Mucosa of gallbladder (tissue), 1 donor: Measurements from ENCODE around the gene RASA4B. TPM values are rescaled to one million over a fixed set of nuclear protein-coding genes. Genes with fewer than 3 reads are reported as not detected.
"Not testable (repeated sequence)": the region's sequence is repeated elsewhere in the genome, so short reads cannot be mapped to it uniquely, and the experiment has no call there.

ENCODE experiments used
- DNase-seq: peaks from one replicate; pipeline ENCODE4 v3.0.0-alpha.2; 2020; ENCODE audit warnings: low spot score
- total RNA-seq: library from RNA; stranded (reverse); gene quantifications from one replicate; pipeline ENCODE4 v1.2.1, GENCODE V29; 2021
- donor health status: DM: no; HTN: no; CAD: no.

The RASA4B gene
- total RNA-seq, 1 donor from 2014 or later = 24.7 TPM

DNA sequence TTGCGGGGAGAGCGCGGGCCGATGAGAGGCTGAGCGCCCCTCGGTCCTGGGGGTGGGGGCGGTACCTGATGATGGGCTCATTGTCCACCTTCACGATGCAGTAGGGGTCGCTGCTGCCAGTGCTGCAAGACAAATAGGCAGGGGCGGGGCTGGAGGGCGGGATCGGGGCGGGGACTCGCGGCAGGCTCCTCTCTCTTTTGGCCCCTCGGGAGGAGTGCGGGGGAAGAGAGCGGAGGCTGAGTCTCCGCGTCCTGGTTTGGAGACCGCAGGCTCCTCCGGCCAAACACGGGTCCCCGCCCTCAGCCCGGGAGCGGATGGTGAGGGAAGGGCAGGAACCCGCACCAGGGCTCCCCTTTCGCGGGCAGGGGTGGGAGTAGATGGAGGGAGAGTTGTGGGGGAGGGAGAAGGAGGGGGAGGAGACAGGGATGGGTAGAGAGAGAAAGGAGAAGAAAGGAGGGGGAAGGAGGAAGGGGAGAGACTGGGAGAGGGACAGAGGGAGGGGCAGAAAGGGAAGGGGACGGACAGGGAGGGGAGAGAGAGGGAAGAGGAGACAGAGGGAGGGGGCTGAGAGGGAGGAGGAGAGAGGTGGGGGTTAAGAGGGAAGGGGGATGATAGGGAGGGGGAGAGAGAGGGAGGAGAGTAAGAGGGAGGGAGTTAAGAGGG, 5.6 kb downstream of the RASA4B start:
- not testable (repeated sequence) for DNase-seq

DNA sequence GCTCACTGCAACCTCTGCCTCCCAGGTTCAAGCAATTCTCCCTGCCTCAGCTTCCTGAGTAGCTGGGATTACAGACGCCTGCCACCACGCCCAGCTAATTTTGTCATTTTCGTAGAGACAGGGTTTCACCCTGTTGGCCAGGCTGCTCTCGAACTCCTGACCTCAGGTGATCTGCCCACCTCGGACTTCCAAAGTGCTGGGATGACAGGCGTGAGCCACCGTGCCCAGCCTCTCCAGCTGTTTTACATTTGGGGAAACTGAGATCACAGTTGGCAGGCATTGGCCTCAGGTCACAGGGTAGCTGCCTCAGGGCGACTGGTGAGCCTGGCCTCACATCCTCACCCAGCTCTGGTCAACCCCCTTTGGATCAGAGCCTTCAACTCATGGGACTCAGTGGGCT, 7.0 kb downstream of the RASA4B start:
- not testable (repeated sequence) for DNase-seq

DNA sequence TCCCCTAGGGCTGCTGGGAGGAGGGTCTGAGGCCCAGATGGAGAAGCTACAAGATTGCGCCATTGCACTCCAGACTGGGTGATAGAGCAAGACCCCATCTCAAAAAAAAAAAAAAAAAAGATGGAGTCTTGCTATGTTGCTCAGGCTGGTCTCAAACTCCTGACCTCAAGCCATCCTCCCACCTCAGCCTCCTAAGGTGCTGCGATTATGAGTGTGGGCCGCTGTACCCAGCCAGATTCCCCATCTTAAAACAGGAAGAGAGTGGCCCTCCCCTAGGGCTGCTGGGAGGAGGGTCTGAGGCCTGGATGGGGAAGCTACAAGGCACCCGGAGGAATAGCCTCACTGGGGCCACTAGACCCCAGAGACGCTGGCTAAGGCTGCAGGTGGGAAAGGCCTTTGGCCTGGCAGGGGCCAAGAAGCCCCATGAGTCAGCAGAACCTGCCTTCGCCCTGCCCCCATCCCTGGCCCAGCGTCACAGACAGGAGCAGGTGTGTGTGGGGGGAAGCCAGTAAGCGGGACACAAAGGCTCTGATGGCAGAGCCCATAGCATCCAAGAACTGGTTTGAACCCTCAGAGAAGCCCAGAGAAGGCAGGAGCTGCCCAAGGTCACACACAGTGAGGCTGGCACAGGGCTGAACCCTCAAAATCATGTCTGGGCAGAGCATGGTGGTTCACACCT, 10.0 kb downstream of the RASA4B start:
- DNase-seq = not testable (repeated sequence)

DNA sequence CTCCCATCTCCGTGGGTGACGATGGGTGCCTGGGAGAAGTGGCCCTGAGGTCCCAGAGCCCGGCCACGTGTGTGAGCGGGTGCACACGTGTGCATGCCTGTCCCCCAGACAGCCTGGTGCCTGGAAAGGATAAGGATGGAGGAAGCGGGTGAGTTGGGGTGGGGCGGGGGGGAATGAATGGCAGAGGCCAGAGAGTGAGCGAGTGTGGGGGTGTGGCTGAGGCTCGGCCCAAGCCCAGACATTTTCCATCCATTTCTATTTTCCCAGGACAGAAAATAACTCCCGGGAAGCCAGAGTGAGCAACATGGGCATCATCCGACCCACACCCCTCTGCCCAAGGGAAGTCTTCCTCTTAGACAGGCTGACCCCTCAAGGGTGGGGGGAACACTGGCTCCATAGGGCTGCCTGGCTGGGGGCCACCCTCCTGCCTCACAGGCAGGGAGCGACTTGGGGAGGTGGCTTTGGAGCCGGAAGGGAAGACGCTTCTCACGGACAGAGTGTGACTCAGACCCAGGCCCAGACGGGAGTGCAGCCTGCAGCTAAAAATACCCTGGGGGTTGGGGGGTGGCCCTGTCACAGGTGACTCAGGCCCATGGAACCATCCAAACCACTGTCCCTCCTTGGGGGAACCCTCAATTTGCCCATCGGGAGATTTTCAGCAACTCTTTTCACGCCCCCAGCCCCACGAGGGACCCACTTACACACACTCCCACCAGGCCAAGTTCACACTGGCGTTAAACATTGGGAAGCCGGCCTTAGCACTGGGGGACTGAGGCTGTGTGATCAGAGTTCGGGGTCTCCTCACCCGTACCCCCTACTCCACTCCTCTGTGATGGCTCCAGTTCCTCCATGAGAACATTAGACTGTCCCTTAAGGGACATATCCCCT, 12.0 kb downstream of the RASA4B start:
- not testable (repeated sequence) for DNase-seq

DNA sequence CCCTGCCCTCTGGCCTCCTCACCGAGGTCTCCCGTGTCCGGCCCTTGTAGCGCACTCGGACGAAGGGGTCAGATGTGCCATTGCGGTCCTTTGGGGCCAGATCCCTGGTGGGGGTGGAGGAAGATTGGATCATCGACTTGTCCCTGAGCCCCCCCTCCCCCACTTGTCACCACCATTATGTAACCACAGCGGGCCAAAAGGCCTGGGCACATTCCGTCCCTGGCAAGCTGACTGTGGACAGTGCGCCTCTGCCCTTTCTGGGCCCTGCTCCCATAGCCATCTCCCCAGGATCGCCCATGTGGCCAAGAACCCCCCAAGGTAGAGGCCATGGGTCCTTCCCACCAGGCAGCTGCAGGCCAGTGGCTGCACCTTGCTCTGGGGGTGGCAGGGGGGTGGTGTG, 14.4 kb downstream of the RASA4B start:
- DNase-seq = not testable (repeated sequence)

DNA sequence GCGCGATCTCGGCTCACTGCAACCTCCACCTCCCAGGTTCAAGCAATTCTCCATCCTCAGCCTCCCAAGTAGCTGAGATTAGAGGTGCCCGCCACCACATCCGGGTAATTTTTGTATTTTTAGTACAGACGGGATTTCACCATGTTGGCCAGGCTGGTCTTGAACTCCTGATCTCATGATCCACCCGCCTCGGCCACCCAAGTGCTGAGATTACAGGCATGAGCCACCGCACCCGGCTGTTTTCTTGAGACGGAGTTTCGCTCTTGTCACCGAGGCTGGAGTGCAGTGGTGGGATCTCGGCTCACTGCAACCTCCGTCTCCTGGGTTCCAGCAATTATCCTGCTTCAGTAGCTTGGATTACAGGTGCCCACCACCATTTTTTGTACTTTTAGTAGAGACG, 19.3 kb downstream of the RASA4B start:
- not testable (repeated sequence) for DNase-seq

DNA sequence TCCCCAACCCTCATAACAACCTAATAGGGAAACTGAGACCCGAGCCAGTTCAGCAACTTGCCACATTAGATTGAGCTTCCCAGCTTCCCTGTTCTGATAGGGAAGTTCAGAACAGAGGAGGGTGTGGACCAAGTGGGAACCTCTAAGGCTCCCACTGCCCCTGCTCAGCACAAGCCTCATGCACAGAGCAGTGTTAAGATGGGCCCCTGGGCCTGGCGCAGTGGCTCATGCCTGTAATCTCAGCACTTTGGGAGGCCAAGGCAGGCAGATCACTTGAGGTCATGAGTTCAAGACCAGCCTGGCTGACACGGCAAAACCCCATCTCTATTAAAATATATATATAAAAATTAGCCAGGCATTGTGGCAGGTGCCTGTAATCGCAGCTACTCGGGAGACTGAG, 20.3 kb downstream of the RASA4B start:
- not testable (repeated sequence) for DNase-seq

DNA sequence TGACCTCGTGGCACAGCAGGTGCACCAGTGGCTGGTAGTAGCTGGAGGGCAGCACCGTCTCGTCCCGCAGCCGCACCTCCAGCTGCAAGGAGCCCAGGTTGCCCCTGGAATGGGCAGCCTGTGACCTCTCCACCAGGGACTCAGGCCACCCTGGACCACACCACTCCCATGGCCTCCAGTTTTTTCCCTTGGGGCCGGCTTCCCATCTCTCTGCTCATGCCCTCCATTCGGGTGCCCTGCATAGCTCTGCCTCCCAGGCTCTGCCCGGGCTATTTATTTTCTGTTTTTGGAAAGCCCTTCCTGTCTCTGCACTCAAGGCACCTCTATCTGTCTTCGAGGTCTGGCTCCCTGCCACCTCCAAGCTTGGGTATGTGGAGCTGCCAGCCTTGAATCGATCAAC, 20.7 kb downstream of the RASA4B start:
- DNase-seq = not testable (repeated sequence)

DNA sequence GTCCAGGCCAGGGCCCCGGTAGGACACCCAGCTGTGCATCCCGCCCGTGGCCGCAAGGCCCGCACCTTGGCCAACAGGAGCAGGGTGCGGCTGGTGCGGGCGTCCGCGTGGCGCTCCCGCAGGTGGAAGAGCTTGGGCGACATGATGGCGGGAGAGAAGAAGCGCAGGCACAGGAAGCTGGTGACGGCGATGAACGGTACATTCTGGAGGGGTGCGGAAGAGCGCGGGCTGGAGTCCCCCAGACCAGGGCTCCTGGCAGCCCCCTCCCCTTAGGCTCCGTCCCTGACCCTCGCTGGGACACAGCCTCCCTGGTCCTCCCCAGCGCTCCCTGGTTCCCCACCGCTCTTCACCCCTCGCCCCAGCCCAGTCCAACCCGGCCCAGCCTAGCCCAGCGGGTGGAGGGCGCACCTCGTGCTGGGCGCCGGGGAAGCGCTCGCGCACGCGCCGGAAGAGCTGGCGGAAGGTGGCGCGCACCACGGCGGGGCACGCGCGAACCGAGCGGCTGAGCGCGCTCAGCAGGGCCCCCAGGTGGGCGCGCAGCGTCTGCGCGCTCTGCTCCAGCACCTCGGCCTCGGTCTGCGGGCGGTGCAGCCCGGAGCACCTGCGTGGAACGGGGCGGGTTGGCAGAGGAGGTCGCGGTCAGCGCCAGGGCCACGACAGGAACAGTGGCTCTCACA, 23.0 kb downstream of the RASA4B start:
- not testable (repeated sequence) for DNase-seq

DNA sequence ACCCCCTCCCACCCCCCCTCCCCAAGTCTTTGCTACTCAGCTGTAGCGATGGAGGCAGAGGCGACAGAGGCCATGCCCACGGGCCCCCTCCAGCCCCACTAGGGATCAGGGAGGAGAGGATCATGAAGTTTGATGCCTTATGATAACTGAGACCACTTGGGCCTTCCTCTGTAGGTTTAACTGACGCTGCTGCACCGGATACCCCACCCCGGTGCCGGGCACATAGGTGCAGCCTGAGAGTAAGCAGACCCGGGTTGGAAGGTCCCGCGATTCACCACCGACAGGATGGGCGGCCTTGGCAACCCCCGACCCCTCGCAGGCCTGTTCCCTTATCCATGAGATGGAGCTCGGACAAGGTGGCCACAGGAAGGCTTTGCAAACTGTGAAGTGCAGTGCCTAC, 23.6 kb downstream of the RASA4B start:
- DNase-seq = not testable (repeated sequence)

DNA sequence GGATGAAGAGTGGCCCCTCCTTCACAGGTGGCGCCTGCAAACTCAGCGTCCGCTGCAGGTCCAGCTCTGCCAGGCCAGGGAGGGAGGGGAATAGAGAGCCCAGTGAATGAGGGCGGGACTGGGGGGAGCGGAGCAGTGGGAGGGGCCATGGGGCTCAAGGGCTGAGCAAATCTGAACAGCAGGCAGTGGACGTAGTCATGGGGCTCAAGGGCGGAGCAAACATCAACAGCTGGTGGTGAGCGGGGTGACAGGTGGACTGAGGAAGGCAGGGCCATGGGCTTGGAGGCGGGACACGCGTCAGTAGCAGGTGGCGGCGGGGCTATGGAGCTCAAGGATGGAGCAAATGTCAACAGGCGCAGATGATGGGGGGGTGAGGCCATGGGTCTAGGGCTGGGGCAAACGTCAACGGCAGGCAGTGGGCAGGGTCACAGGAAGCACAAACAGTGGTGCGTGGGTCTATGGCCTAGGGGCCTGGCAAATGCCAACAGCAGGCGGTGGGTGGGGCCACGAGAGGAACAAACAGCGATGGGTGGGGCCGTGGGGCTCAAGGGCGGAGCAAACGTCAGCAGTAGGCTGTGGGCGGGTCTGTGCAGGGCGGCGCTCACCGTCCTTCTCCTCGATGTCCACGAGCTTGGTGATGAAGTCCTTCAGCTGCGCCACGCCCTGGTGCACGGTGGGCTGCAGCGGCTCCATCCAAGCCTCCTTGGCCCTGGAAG, 24.2 kb downstream of the RASA4B start:
- not testable (repeated sequence) for DNase-seq

DNA sequence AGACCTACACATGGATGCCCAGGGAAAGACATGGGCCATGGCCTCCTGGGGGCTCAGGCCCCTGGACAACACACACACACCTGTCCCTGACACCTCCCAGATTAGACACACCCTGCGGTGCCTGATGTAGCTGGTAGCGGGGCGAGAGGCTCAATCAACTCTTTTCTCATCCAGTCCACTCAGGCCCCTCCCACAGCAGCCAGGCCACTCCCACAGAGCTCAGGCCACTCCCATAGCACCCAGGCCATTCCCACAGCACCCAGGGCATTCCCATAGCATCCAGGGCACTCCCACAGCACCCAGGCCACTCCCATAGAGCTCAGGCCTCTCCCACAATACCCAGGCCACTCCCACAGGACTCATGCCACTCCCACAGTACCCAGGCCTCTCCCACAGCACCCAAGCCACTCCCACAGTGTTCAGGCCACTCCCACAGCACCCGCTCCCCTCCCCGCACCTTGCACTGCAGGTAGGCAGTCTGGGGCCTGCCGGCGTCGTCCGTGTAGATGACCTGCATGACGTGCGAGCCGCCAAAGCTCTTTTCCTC, 27.0 kb downstream of the RASA4B start:
- DNase-seq = peak; percentile 77

DNA sequence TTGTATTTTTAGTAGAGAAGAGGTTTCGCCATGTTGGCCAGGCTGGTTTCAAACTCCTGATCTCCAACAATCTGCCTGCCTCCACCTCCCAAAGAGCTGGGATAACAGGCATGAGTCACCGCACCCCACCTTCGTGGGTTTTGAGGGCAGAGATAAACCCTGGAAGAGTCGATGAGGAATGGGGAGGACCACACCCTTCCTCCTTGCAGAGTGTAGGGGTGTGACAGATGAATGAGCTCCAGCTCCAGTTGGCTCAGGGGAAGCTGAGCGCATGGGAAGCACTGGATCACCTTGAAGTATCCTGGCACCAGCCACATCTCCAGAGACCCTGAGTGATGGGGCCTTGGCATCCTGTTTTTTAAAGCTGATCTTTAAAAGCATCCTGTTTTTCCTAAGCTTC, 33.3 kb downstream of the RASA4B start:
- DNase-seq = not testable (repeated sequence)

DNA sequence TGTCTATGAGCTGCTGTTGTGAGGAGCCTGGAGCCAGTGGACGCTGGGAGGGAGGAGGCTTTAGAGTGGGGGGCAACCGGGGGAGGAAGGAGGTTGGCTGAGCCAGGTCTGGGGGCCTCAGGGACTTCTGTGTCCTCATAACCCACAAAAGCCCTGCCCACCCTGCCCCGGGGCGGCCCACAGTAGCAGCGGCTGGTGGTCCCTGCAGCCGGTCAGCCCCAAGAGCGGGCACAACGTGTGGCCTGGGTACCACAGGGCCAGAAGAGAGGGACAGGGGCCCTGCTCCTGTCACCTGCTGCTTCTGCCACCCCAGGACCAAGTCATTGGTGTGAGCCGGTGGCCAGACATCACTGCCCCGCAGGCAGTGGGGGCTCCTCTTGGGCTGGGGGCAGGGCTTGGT, 35.6 kb downstream of the RASA4B start:
- not testable (repeated sequence) for DNase-seq

DNA sequence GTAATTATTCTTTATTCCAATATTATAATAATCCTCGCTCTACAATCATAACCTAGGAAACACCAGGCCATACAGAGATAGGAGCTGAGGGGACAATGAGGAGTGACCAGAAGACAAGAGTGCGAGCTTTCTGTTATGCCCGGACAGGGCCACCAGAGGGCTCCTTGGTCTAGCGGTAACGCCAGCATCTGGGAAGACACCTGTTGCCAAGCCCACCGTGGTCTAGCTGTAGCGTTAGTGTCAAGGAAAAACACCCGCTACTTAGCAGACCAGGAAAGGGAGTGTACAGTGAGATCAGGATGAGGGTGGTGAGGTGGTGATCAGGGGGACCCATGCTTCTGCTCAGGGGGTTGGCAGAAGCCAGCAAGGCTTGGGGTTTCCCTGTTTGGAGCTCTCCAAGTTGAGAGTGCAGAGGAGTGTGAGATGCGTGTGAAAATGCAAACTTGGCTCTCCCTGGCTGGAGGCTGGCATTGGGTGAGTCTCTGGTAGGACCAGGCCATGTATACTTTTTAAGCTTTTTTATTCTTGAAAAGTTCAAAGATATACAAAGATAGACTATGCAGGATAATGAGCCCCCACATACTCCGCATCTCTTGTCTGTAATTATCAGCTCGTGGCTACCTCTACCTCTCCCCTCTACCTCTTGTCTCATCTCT, 37.5 kb downstream of the RASA4B start:
- peak; percentile 47 for DNase-seq

DNA sequence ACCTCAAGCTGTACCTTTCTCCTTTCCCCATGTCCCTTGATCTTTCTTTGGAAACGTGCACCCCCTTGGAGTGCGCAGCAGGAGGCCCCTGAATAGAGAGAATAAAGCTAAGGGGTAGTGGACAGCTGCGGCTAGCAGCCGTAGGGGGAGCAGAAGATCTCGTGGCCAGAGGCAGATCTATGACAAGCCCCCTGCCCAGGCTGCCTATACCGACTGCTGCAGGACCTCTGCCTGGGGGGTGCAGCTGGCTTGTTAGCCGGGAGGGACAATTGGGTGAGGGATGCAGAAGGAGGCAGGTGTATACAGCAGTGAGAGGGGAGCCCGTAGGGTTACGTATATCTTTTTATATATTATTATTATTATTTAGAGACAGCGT, 38.4 kb downstream of the RASA4B start:
- DNase-seq = not testable (repeated sequence)

DNA sequence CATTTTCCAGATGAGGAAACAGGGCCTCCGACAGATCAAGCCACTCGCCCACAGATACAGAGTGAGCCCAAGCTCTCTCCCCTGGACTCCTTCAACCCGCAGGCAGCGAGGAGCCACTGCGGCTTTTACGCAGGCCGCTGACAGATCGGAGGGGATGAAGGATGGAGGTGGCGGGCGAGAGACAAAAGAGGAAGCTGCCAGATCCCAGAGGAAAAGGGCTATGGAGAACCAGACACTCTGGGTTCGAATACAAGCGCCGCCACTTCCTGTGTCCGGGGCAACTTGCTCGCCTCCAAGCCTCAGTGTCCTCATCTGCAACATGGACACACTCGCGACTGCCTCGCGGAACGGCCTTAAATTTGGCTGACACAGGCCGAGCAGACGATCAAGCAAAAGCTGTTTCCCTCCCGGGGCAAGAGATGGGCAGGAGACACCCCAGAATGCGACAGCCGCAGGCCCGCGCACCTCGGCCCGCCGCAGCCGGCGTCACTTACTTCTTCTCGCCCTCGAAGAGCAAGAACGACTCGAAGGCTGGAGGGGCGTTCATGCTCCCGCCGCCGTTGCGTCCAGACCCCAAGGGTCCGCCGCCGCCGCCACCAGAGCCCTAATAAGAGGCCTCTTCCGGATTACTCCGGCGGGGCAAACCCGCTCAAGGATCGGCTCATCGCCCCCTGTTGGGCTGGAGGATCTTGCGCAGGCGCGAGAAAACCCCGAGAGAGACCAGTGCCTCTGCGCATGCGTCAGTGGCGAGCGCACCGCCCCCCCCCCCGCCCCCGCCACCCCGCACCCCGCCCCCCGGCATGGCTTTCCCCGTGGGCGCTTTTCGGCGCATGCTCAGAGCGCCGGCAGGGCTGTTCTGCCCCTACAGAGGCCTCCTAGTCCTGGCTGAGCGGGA, 39.0 kb downstream of the RASA4B start, which contains the start of gene POLR2J:
Gene POLR2J, minus strand, starts transcription at position 609 of the 895 bp plus-strand sequence. Its CDS starts 62 bp downstream, at position 547.
- peak; percentile 96 for DNase-seq

DNA sequence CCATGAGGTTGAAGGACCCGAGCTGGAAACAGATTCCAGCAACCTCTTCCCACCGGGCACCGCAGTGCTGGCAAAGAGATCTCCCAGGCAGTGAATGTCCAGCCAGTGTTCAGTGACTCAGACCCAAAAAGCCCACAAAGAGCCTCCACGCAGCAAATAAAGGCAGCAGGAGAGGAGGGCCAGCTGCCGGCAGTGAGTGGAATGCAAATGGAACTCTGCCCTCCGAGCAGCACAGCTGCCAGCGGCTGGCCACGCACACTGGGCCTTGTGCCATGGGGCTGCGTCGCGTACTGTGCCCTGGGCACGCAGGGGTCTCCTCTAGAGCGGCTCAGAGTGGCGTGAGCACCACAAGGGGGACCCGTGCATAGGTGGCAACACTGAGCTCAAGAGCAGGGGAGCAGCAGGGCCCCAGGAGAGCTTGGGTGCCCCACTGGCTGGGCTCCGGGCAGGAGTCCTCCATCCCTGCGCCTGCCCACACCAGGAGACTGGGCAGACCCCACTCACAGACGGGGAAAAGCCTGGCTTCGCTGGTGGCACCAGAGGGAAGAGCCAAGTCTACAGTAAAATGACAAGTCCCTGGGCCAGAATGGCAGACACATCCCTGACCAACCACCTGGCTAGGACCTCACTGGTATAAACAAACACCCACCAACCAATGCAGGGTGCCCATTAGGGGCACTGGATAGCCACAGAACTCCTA, 42.7 kb downstream of the RASA4B start:
- DNase-seq = not testable (repeated sequence)
